ENCODE measurements around the gene PRKCH. TPM values are rescaled to one million over a fixed set of nuclear protein-coding genes. Genes with fewer than 3 reads are reported as not detected.

PRKCH gene
- total RNA-seq, 1 experiment from 2014 or later, result 170 TPM

GRCh38 chr14:61561104-61561503, 239.7 kb downstream of the PRKCH start:
- H3K4me1 ChIP-seq (ENCODE audit: insufficient read depth, low read length), result peaks cover 90% of the 10 kb centered on the region

GRCh38 chr14:61561657-61562276, 240.4 kb downstream of the PRKCH start:
- ATAC-seq (peak; percentile 39), DNase-seq (peak; percentile 99)
- H2AFZ ChIP-seq (ENCODE audit: low read length), result no peak overlapping the region
- H3K27me3 ChIP-seq (ENCODE audit: low read length), result no peaks in the 10 kb centered on the region
- CTCF ChIA-PET, result interaction anchor here (0.5 to 0.7 kb wide), 5 partner anchors 70 to 226 kb away, joined by 3 to 8 read pairs (median 3); no protein-coding TSS in a partner anchor
- peaks cover 9% of the 10 kb centered on the region; the same call in 1 of the 2 replicates for H3K79me2 ChIP-seq (ENCODE audit: low read length)
- H3K9me2 ChIP-seq (replicated peaks; ENCODE audit: low read length), result no peaks in the 10 kb centered on the region
- peak overlapping the region; percentile 96 for H3K27ac ChIP-seq (ENCODE audit: low read length)
- peak overlapping the region; percentile 71 for H3K4me2 ChIP-seq (ENCODE audit: low read length)
- no peaks in the 10 kb centered on the region for H4K20me1 ChIP-seq (ENCODE audit: low read length)
- POLR2A ChIA-PET (ENCODE audit: unreplicated experiment), result interaction anchor here (0.5 to 1.8 kb wide), 13 partner anchors 8 to 371 kb away, joined by 3 to 15 read pairs (median 6); partner anchors contain the start of gene HIF1A
- H3K9ac ChIP-seq (ENCODE audit: low read length), result peak overlapping the region; percentile 94
- H3K9me3 ChIP-seq (ENCODE audit: low read length), result no peaks in the 10 kb centered on the region
- H3K36me3 ChIP-seq (ENCODE audit: low read depth, low read length), result no peaks in the 10 kb centered on the region
- intact Hi-C loops (cut with micrococcal nuclease), result loop anchor here (1.0 to 10.0 kb wide), 13 partner anchors 7 to 443 kb away; partner anchors contain the start of gene HIF1A
- peak overlapping the region; percentile 19; the same call in 1 of the 2 replicates for H3K4me3 ChIP-seq (ENCODE audit: low read length)
- TSS peak; percentile 49 for BruUV-seq (replicated peaks)
- peaks cover 30% of the 10 kb centered on the region for H3F3A ChIP-seq (ENCODE audit: low read length, unreplicated experiment)
- TF ChIP-seq EZH2 (IDR thresholded peaks at IDR 0.05; ENCODE audit: low read length, unreplicated experiment), result no peak
- no peak for TF ChIP-seq EZH2phosphoT487 (IDR thresholded peaks at IDR 0.05; ENCODE audit: borderline replicate concordance, low read length)
- peak; percentile 25; the same call in 1 of the 2 replicates for TF ChIP-seq CTCF (conservative IDR thresholded peaks at IDR 0.05; ENCODE audit: low read depth, low read length)
- H3K4me1 ChIP-seq (ENCODE audit: insufficient read depth, low read length), result peaks cover 90% of the 10 kb centered on the region

More at GRCh38 chr14:61561104-61561503, 239.7 kb downstream of the PRKCH start:
- ChIA-PET POLR2A (ENCODE audit: unreplicated experiment) (interaction anchor here (0.6 to 1.4 kb wide), 5 partner anchors 34 to 295 kb away, joined by 3 to 12 read pairs (median 6); partner anchors contain the start of gene HIF1A), CTCF (interaction anchor here (0.6 kb wide), 1 partner anchor 145 kb away, joined by 5 read pairs; no protein-coding TSS in a partner anchor)
- no peaks in the 10 kb centered on the region for H4K20me1 ChIP-seq (ENCODE audit: low read length)
- no peak overlapping the region for H2AFZ ChIP-seq (ENCODE audit: low read length)
- TF ChIP-seq CTCF (conservative IDR thresholded peaks at IDR 0.05; ENCODE audit: low read depth, low read length), result peak; percentile 53
- no peak for TF ChIP-seq EZH2 (IDR thresholded peaks at IDR 0.05; ENCODE audit: low read length, unreplicated experiment)
- ATAC-seq (peak; percentile 19), DNase-seq (peak; percentile 93)
- H3K27ac ChIP-seq (ENCODE audit: low read length), result peak overlapping the region; percentile 96
- intact Hi-C loops (cut with micrococcal nuclease), result loop anchor here (1.0 to 10.0 kb wide), 4 partner anchors 24 to 444 kb away; no protein-coding TSS in a partner anchor
- H3K9ac ChIP-seq (ENCODE audit: low read length), result peak overlapping the region; percentile 94
- H3K27me3 ChIP-seq (ENCODE audit: low read length), result no peaks in the 10 kb centered on the region
- H3K36me3 ChIP-seq (ENCODE audit: low read depth, low read length), result no peaks in the 10 kb centered on the region
- peaks cover 30% of the 10 kb centered on the region for H3F3A ChIP-seq (ENCODE audit: low read length, unreplicated experiment)
- no peaks in the 10 kb centered on the region for H3K9me2 ChIP-seq (replicated peaks; ENCODE audit: low read length)
- peak overlapping the region; percentile 71 for H3K4me2 ChIP-seq (ENCODE audit: low read length)
- H3K4me3 ChIP-seq (ENCODE audit: low read length), result peak overlapping the region; percentile 19; the same call in 1 of the 2 replicates
- H3K79me2 ChIP-seq (ENCODE audit: low read length), result peaks cover 9% of the 10 kb centered on the region; the same call in 1 of the 2 replicates
- no peaks in the 10 kb centered on the region for H3K9me3 ChIP-seq (ENCODE audit: low read length)
- BruUV-seq (replicated peaks), result TSS peak; percentile 9
